Activated CD8-positive, alpha-beta memory T cell treated with anti-CD3 and anti-CD28 coated beads, Interleukin-2, amount 50 U/mL, for 1 hour (primary cell): ENCODE measurements around the gene LRRC37B.
"Not testable (repeated sequence)": the region's sequence is repeated elsewhere in the genome, so short reads cannot be mapped to it uniquely, and the experiment has no call there.

Source experiments
- DNase-seq: peaks from one replicate; pipeline ENCODE4 v3.0.0-alpha.2; 2020; ENCODE audit errors: extremely low read depth

The LRRC37B gene

DNA sequence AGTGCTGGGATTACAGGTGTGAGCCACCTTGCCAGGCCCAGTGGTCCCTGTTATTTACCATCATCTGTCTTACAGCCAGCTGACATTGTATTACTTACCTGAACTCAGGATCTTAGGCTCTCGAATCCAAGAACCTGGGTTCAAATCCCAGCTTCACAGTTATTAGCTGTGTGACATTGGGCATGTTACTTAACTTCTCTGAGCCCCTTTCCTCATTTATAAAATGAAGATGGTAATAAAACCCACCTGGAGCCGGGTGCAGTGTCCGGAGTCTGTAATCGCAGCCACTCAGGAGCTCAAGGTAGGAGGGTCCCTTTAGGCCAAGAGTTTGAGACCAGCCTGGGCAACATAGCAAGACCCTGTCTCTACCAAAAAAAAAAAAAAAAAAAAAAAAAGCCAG is 79.7 kb downstream of the LRRC37B start:
- DNase-seq, result not testable (repeated sequence)

DNA sequence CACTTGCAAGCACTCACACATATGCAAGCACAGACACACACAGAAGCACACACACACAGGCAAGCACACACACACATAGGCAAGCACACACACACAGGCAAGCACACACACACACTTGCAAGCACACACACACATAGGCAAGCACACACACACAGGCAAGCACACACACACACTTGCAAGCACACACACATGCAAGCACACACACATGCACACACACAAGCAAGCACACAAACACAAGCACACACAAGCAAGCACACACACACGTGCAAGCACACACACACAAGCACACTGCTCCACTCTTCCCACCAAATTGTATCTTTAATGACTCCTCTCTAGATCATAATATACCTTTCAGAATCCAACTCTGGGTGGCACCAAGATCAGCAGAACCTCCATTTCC is 84.9 kb downstream of the LRRC37B start:
- DNase-seq, result not testable (repeated sequence)

DNA sequence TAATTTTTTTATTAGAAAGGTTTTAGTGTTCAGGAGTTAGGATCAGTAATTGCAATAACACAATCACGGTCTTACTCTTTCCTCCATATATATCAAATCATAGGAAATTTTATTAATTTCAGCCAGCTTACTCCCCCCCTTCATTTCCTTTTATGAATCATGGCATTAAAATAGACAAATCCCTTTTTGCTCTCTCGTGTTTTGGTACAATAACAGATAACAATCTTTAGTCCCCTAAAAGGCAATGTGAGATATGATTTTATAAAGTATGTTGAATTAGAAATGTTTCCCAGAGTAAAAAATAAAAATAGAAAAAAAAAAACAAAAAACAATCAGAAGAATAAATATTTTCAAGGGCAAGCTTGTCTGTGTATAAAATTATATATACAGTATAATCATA is 92.5 kb downstream of the LRRC37B start:
- DNase-seq, result no peak

DNA sequence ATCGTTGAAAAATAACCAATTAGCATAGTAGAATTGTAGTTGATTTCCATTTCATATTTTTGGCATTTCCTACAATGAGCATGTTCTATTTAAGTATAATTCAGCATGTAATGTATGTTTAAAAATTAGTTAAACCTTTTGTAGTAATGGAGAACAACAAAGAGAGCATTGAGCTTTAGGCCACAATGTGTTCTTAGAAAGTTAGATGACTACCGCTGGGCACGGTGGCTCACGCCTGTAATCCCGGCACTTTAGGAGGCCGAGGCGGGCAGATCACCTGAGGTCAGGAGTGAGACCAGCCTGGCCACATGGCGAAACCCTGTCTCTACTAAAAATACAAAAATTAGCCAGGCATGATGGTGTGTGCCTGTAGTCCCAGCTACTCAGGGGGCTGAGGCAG is 93.1 kb downstream of the LRRC37B start:
- not testable (repeated sequence) for DNase-seq

DNA sequence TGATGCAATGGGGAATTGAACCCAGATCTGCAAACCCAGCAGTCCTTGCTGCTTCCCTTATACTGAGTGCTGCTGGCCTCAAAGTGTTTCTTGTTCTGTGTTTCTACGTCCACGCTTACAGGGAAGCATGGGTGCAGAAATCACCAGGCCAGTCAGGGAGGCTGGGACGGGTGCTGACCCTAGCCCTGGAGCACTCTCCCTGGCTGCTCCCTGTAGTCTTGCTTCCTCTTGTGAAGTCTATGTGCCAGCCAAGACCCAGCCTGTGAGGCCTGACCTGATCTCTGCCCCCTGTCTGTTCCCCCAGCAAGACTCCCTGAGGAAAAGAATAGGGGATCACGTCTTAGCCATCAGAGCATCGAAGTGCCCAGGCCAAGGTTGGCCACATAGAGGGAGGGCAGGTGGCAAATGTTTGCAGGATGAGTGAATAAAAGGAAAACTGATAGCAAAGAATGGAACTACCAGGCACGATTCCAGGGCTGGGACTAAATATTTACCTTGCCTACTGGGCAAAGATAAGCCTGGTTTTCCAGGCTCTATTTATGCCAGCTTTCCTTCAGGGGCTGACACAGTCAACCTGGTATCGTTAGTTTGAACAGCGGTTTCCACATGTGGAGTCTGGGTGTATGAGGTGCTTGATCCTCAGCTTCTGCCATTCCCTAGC is 93.9 kb downstream of the LRRC37B start:
- no peak for DNase-seq

DNA sequence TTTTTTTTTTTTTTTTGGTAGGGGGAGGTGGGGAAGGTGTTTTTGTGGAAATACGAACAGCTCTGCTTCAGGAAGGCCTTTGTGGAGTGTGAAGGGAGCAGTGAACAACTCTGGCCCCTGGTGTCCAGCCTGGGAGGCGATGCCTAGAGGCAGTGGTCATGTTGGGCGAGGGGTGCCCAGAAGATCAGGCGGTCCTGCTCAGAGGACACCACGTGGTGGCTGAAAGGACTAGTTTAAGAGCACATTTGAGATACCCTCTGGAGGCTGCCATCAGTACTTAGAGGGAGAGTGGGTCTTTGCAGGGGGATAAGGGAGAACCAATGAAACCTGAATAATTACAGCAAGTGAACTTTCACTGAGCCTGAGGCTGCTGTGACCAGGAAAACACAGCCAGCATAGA is 95.0 kb downstream of the LRRC37B start:
- DNase-seq, result no peak

DNA sequence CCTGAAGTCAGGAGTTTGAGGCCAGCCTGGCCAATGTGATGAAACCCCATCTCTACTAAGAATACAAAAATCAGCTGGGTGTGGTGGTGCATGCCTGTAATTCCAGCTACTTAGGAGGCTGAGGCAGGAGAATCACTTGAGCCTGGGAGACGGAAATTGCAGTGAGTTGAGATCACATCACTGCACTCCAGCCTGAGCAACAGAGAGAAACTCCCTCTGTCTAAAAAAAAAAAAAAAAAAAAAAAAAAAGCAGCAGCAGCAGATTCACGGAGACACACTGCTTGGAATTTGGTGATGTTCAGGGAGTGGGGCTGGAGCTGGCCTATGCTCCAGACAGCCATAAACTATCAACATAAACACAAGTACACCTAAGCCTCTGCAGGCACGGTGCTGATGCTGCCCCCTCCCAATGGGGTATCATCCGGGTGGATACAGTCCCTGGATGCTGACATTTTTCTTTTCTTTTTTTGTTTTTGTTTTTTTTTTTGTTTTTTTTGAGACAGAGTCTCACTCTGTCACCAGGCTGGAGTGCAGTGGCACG is 95.5 kb downstream of the LRRC37B start:
- no peak for DNase-seq
